ENCODE measurements around the gene CMIP. TPM values are rescaled to one million over a fixed set of nuclear protein-coding genes. Genes with fewer than 3 reads are reported as not detected.

The CMIP gene
- total and polyA plus RNA-seq, 10 of the 15 experiments (the other 5 are each of a cell fraction or from before 2014, with no cell fraction given), result 1.2 to 43.2 (median 4.4) TPM

GRCh38 chr16:81610936-81611335 is 166.3 kb downstream of the CMIP start:
- H3K4me1 ChIP-seq (ENCODE audit: control insufficient read depth, insufficient read depth, low read length), result peaks cover 18% of the 10 kb centered on the region
- in situ Hi-C loops (cut with MboI), result no loop called here
- 0 out of 2 replicates have a peak, but pooled peaks cover 2% of the 10 kb centered on the region for H4K20me1 ChIP-seq (ENCODE audit: control insufficient read depth, insufficient read depth)
- 86% methylated on average over 10 of the region's 10 CpGs for WGBS (ENCODE audit: insufficient coverage, insufficient replicate concordance, low lambda C conversion rate, missing lambda C conversion rate)
- DNase-seq (ENCODE audit: low read depth, low spot score) (no peak), FAIRE-seq (no peak), ATAC-seq (no peak)
- TF ChIP-seq MEF2A (IDR thresholded peaks at IDR 0.05; ENCODE audit: insufficient read depth, low read depth, low read length) (no peak), DPF2 (IDR thresholded peaks at IDR 0.05) (no peak), FOXM1 (IDR thresholded peaks at IDR 0.05; ENCODE audit: low read depth, low read length) (no peak)
- no peaks in the 10 kb centered on the region for H3K27me3 ChIP-seq (replicated peaks in 1 of 2; ENCODE audit: control insufficient read depth in 2 of 2, insufficient read depth in 2 of 2, low read length in 1 of 2)
- no peak overlapping the region for H3K4me3 ChIP-seq
- no TSS peak for BruUV-seq (replicated peaks)
- ChIA-PET SMC1A (ENCODE audit: uncharacterized antibody, unreplicated experiment) (no interaction called here), CTCF (no interaction called here), RAD21 (ENCODE audit: unreplicated experiment) (no interaction called here), POLR2A (no interaction called here)
- H3K4me2 ChIP-seq (ENCODE audit: control insufficient read depth, insufficient read depth), result no peak overlapping the region
- H2AFZ ChIP-seq (ENCODE audit: control insufficient read depth, low read depth, low read length), result no peak overlapping the region
- H3K9me3 ChIP-seq (replicated peaks; ENCODE audit: control insufficient read depth, insufficient read depth, low read length), result no peaks in the 10 kb centered on the region
- H3K79me2 ChIP-seq (ENCODE audit: control insufficient read depth, insufficient read depth, low read length), result no peaks in the 10 kb centered on the region
- intact Hi-C loops (cut with micrococcal nuclease; ENCODE audit: unreplicated experiment), result no loop called here
- no peak overlapping the region for H3K27ac ChIP-seq (ENCODE audit: control insufficient read depth, insufficient read depth)
- H3K9ac ChIP-seq (ENCODE audit: control insufficient read depth, insufficient read depth, low read length), result no peak overlapping the region
- peaks cover 6 to 24% of the 10 kb centered on the region in 2 experiments; a peak in 3 of 4 replicates for H3K36me3 ChIP-seq (ENCODE audit: control insufficient read depth in 2 of 2, insufficient read depth in 2 of 2, low read length in 1 of 2)

- ChIA-PET POLR2A (no interaction called here), SMC1A (ENCODE audit: uncharacterized antibody, unreplicated experiment) (no interaction called here), RAD21 (ENCODE audit: unreplicated experiment) (no interaction called here), CTCF (no interaction called here)
- no peak overlapping the region for H2AFZ ChIP-seq (ENCODE audit: control insufficient read depth, low read depth, low read length)
- no peak overlapping the region for H3K4me3 ChIP-seq
- DNase-seq (ENCODE audit: low read depth, low spot score) (no peak), FAIRE-seq (no peak), ATAC-seq (no peak)
- intact Hi-C loops (cut with micrococcal nuclease; ENCODE audit: unreplicated experiment) (no loop called here), in situ Hi-C loops (cut with MboI) (no loop called here)
- no peak overlapping the region for H3K4me2 ChIP-seq (ENCODE audit: control insufficient read depth, insufficient read depth)
- no peaks in the 10 kb centered on the region for H3K27me3 ChIP-seq (replicated peaks in 1 of 2; ENCODE audit: control insufficient read depth in 2 of 2, insufficient read depth in 2 of 2, low read length in 1 of 2)
- no peak overlapping the region for H3K27ac ChIP-seq (ENCODE audit: control insufficient read depth, insufficient read depth)
- H4K20me1 ChIP-seq (ENCODE audit: control insufficient read depth, insufficient read depth), result no peaks in the 10 kb centered on the region
- peaks cover 26% of the 10 kb centered on the region for H3K4me1 ChIP-seq (ENCODE audit: control insufficient read depth, insufficient read depth, low read length)
- WGBS (ENCODE audit: insufficient coverage, insufficient replicate concordance, low lambda C conversion rate, missing lambda C conversion rate), result 79% methylated on average over 6 of the region's 6 CpGs
- BruUV-seq (replicated peaks), result no TSS peak
- peaks cover 6 to 26% of the 10 kb centered on the region in 2 experiments; a peak in 3 of 4 replicates for H3K36me3 ChIP-seq (ENCODE audit: control insufficient read depth in 2 of 2, insufficient read depth in 2 of 2, low read length in 1 of 2)
- H3K79me2 ChIP-seq (ENCODE audit: control insufficient read depth, insufficient read depth, low read length), result no peaks in the 10 kb centered on the region
- H3K9ac ChIP-seq (ENCODE audit: control insufficient read depth, insufficient read depth, low read length), result no peak overlapping the region
- H3K9me3 ChIP-seq (replicated peaks; ENCODE audit: control insufficient read depth, insufficient read depth, low read length), result no peaks in the 10 kb centered on the region
- TF ChIP-seq, protein P1, sequence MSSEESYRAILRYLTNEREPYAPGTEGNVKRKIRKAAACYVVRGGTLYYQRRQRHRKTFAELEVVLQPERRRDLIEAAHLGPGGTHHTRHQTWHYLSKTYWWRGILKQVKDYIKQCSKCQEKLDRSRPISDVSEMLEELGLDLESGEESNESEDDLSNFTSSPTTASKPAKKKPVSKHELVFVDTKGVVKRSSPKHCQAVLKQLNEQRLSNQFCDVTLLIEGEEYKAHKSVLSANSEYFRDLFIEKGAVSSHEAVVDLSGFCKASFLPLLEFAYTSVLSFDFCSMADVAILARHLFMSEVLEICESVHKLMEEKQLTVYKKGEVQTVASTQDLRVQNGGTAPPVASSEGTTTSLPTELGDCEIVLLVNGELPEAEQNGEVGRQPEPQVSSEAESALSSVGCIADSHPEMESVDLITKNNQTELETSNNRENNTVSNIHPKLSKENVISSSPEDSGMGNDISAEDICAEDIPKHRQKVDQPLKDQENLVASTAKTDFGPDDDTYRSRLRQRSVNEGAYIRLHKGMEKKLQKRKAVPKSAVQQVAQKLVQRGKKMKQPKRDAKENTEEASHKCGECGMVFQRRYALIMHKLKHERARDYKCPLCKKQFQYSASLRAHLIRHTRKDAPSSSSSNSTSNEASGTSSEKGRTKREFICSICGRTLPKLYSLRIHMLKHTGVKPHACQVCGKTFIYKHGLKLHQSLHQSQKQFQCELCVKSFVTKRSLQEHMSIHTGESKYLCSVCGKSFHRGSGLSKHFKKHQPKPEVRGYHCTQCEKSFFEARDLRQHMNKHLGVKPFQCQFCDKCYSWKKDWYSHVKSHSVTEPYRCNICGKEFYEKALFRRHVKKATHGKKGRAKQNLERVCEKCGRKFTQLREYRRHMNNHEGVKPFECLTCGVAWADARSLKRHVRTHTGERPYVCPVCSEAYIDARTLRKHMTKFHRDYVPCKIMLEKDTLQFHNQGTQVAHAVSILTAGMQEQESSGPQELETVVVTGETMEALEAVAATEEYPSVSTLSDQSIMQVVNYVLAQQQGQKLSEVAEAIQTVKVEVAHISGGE (CRISPR knock-in tag; IDR thresholded peaks at IDR 0.05), result no peak
- TF ChIP-seq, protein P2, sequence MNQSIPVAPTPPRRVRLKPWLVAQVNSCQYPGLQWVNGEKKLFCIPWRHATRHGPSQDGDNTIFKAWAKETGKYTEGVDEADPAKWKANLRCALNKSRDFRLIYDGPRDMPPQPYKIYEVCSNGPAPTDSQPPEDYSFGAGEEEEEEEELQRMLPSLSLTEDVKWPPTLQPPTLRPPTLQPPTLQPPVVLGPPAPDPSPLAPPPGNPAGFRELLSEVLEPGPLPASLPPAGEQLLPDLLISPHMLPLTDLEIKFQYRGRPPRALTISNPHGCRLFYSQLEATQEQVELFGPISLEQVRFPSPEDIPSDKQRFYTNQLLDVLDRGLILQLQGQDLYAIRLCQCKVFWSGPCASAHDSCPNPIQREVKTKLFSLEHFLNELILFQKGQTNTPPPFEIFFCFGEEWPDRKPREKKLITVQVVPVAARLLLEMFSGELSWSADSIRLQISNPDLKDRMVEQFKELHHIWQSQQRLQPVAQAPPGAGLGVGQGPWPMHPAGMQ (IDR thresholded peaks at IDR 0.05; ENCODE audit: borderline replicate concordance), result no peak
- no peak for TF ChIP-seq TCF3 (IDR thresholded peaks at IDR 0.05; ENCODE audit: borderline replicate concordance, insufficient read depth, low read depth, low read length)
- TF ChIP-seq RBBP5 (conservative IDR thresholded peaks at IDR 0.05), result no peak
- no peak for TF ChIP-seq NBN (IDR thresholded peaks at IDR 0.05)
- TF ChIP-seq TBL1XR1 (IDR thresholded peaks at IDR 0.05; ENCODE audit: low read depth, low read length), result no peak
- TF ChIP-seq, protein P3, sequence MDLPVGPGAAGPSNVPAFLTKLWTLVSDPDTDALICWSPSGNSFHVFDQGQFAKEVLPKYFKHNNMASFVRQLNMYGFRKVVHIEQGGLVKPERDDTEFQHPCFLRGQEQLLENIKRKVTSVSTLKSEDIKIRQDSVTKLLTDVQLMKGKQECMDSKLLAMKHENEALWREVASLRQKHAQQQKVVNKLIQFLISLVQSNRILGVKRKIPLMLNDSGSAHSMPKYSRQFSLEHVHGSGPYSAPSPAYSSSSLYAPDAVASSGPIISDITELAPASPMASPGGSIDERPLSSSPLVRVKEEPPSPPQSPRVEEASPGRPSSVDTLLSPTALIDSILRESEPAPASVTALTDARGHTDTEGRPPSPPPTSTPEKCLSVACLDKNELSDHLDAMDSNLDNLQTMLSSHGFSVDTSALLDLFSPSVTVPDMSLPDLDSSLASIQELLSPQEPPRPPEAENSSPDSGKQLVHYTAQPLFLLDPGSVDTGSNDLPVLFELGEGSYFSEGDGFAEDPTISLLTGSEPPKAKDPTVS (IDR thresholded peaks at IDR 0.05; ENCODE audit: low read depth, low read length), result no peak
- TF ChIP-seq FOXM1 (IDR thresholded peaks at IDR 0.05; ENCODE audit: low read depth, low read length), result no peak
- TF ChIP-seq JUND (IDR thresholded peaks at IDR 0.05; ENCODE audit: low read depth, low read length), result no peak
Measured at GRCh38 chr16:81611721-81612120, 167.1 kb downstream of the CMIP start.

Data from GM12878 (cell line).